Peyer's patch (tissue), 4 donors: ENCODE results near the gene S1PR5. TPM values are rescaled to one million over a fixed set of nuclear protein-coding genes. Genes with fewer than 3 reads are reported as not detected.
"Not testable (repeated sequence)": the region's sequence is repeated elsewhere in the genome, so short reads cannot be mapped to it uniquely, and the experiment has no call there.

Experiments
- DNase-seq, 3 donors: peaks; one replicate each; pipeline ENCODE4 v3.0.0-alpha.2; 2017 to 2019
- H3K27ac ChIP-seq, 4 donors: fragments of 200-600 bp; sonication (generic); one replicate each; pipeline ENCODE4 v1.5.1; 2016 to 2019
- H3K27me3 ChIP-seq, 2 donors: fragments of 200-600 bp; sonication (generic); one replicate each; pipeline ENCODE4 v1.5.1; 2019
- H3K36me3 ChIP-seq, 3 donors: fragments of 200-600 bp; sonication (generic); one replicate each; pipeline ENCODE4 v1.5.1; 2016 to 2019
- H3K4me1 ChIP-seq, 4 donors: fragments of 200-600 bp; sonication (generic); one replicate each; pipeline ENCODE4 v1.5.1; 2016 to 2019
- H3K4me3 ChIP-seq, 4 donors: fragments of 200-600 bp; sonication (generic); 1 replicate in 3 of 4; 2 replicates in 1 of 4; pipeline ENCODE4 v1.5.1; 2016 to 2019; ENCODE audit warnings: mild to moderate bottlenecking in 1 of 4
- H3K9me3 ChIP-seq, 4 donors: fragments of 200-600 bp; sonication (generic); one replicate each; pipeline ENCODE4 v1.5.1; 2016 to 2019; ENCODE audit warnings: mild to moderate bottlenecking in 1 of 4
- CTCF ChIP-seq, 6 experiments: fragments of 450-650 bp in 4 of 6; fragments of 200-600 bp in 2 of 6; sonication (generic) in 1 of 6; IDR thresholded peaks; one replicate each; pipeline ENCODE4 v1.5.1; 2017 to 2019; ENCODE audit warnings: antibody characterized with exemption in 6 of 6, mild to moderate bottlenecking in 3 of 6, moderate library complexity in 1 of 6
- POLR2A ChIP-seq, 2 donors: fragments of 450-650 bp; IDR thresholded peaks; one replicate each; pipeline ENCODE4 v1.5.1; 2017; ENCODE audit warnings: antibody characterized with exemption in 2 of 2, mild to moderate bottlenecking in 2 of 2, moderate library complexity in 2 of 2
- total RNA-seq, 4 donors: library from RNA; depleted of rRNA; stranded (reverse); fragments of >200 nt; gene quantifications; one replicate each; pipeline ENCODE4 v1.1.0, GENCODE V29; 2016

The S1PR5 gene
- total RNA-seq, 4 donors from 2014 or later, result not detected

GRCh38 chr19:10553087-10553667 is 35.9 kb upstream of the S1PR5 start:
- DNase-seq, result no peak
- Histone ChIP-seq H3K36me3 (peaks cover 0 to 94% (median 0%) of the 10 kb centered on the region in 3 donors), H3K9me3 (no peaks in the 10 kb centered on the region), H3K4me3 (no peak overlapping the region), H3K27me3 (no peaks in the 10 kb centered on the region), H3K27ac (peak overlapping the region; percentile 55 to 84 (median 70)), H3K4me1 (peaks cover 0 to 41% (median 29%) of the 10 kb centered on the region in 4 donors)
- TF ChIP-seq CTCF (IDR thresholded peaks at IDR 0.05) (no peak), POLR2A (IDR thresholded peaks at IDR 0.05) (no peak)

GRCh38 chr19:10552510-10553053 is 35.3 kb upstream of the S1PR5 start:
- H3K4me3 ChIP-seq, result no peak overlapping the region

GRCh38 chr19:10551698-10552301 is 34.6 kb upstream of the S1PR5 start:
- Histone ChIP-seq H3K27ac (peak overlapping the region; percentile 55 to 84 (median 70)), H3K4me1 (peaks cover 0 to 41% (median 29%) of the 10 kb centered on the region in 4 donors), H3K9me3 (no peaks in the 10 kb centered on the region), H3K27me3 (no peaks in the 10 kb centered on the region), H3K4me3 (no peak overlapping the region), H3K36me3 (peaks cover 0 to 93% (median 0%) of the 10 kb centered on the region in 3 donors)
- TF ChIP-seq CTCF (IDR thresholded peaks at IDR 0.05) (peak in 3 of 6 experiments; percentile 20 to 40 (median 33)), POLR2A (IDR thresholded peaks at IDR 0.05) (no peak)
- DNase-seq, result no peak

More at GRCh38 chr19:10552510-10553053, 35.3 kb upstream of the S1PR5 start:
- no peaks in the 10 kb centered on the region for H3K27me3 ChIP-seq
- H3K36me3 ChIP-seq, result peaks cover 0 to 94% (median 0%) of the 10 kb centered on the region in 3 donors
- H3K27ac ChIP-seq, result peak overlapping the region; percentile 55 to 84 (median 70)
- TF ChIP-seq POLR2A (IDR thresholded peaks at IDR 0.05) (no peak), CTCF (IDR thresholded peaks at IDR 0.05) (no peak)
- no peaks in the 10 kb centered on the region for H3K9me3 ChIP-seq
- peaks cover 0 to 41% (median 29%) of the 10 kb centered on the region in 4 donors for H3K4me1 ChIP-seq
- peak in 2 of 3 donors; percentile 63 to 77 for DNase-seq

GRCh38 chr19:10551006-10551405 is 33.8 kb upstream of the S1PR5 start:
- DNase-seq, H3K9me3 ChIP-seq, H3K4me3 ChIP-seq, H3K27me3 ChIP-seq: not testable (repeated sequence)
- Histone ChIP-seq H3K4me1 (peaks cover 0 to 44% (median 29%) of the 10 kb centered on the region in 4 donors), H3K27ac (peak overlapping the region in 3 of 4 donors; percentile 5 to 39 (median 5)), H3K36me3 (peaks cover 0 to 94% (median 0%) of the 10 kb centered on the region in 3 donors)

GRCh38 chr19:10550336-10550735 is 33.1 kb upstream of the S1PR5 start:
- Histone ChIP-seq H3K4me1 (peaks cover 0 to 50% (median 29%) of the 10 kb centered on the region in 4 donors), H3K4me3 (no peak overlapping the region), H3K27ac (no peak overlapping the region), H3K27me3 (no peaks in the 10 kb centered on the region), H3K9me3 (no peaks in the 10 kb centered on the region), H3K36me3 (peaks cover 0 to 95% (median 0%) of the 10 kb centered on the region in 3 donors)
- TF ChIP-seq POLR2A (IDR thresholded peaks at IDR 0.05) (no peak), CTCF (IDR thresholded peaks at IDR 0.05) (no peak)
- no peak for DNase-seq

- H3K4me3 ChIP-seq, result no peak overlapping the region
- H3K9me3 ChIP-seq, result no peaks in the 10 kb centered on the region
- peaks cover 0 to 90% (median 0%) of the 10 kb centered on the region in 3 donors for H3K36me3 ChIP-seq
- H3K27ac ChIP-seq, result no peak overlapping the region
- peaks cover 0 to 57% (median 32%) of the 10 kb centered on the region in 4 donors for H3K4me1 ChIP-seq
- no peak for TF ChIP-seq CTCF (IDR thresholded peaks at IDR 0.05)
- TF ChIP-seq POLR2A (IDR thresholded peaks at IDR 0.05), result no peak
- no peak for DNase-seq
- H3K27me3 ChIP-seq, result no peaks in the 10 kb centered on the region
Measured at GRCh38 chr19:10549733-10550132, 32.5 kb upstream of the S1PR5 start.
